VCaP (cell line): Measurements from ENCODE around the gene CYP20A1.
"Not testable (repeated sequence)": the region's sequence is repeated elsewhere in the genome, so short reads cannot be mapped to it uniquely, and the experiment has no call there.

ENCODE experiments used
- H3K27ac ChIP-seq: fragments of 450-650 bp; 2 replicates; pipeline ENCODE4 v1.5.1; 2017
- CTCF ChIP-seq: fragments of 450-650 bp; conservative IDR thresholded peaks from 2 replicates; pipeline ENCODE4 v1.5.1; 2017; ENCODE audit warnings: mild to moderate bottlenecking, moderate library complexity

Gene CYP20A1

DNA sequence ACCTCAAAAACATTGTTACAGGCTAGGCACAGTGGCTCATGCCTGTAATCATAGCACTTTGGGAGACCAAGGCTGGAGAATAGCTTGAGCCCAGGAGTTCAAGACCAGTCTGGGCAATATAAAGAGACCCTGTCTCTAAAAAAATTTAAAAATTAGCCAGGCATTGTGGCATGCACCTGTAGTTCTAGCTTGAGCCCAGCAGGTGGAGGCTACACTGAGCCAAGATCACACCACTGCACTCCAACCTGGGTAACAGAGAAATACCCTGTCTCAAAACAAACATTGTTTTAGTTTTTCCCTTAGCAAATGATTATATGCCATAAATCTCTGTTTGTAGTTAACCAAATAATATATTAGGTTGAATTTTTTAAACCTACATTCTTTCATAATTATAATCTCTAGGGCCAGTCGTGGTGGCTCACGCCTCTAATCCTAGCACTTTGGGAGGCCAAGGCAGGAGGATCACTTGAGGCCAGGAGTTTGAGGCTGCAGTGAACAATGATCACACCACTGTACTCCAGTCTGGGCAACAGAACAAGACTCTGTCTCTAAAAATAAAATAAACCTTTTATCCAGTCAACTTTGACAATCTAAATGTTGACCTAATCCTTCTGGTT lies 13.3 kb upstream of the CYP20A1 start:
- TF ChIP-seq CTCF, result peak; percentile 77
- no peak overlapping the region for H3K27ac ChIP-seq

DNA sequence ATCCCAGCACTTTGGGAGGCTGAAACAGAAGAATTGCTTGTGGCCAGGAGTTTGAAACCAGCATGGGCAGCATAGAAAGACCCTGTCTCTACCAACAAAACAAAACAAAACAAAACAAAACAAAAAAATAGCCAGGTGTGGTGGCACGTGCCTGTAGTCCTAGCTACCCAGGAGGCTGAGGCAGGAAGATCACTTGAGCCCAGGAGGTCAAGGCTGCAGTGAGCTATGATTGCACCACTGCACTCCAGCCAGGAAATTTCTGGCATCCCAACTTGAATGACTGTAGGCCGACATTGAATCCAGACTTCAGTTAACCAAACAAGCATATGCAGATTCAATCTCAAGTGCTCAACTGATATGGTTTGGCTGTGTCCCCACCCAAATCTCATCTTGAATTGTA lies 9.1 kb upstream of the CYP20A1 start:
- not testable (repeated sequence) for H3K27ac ChIP-seq

DNA sequence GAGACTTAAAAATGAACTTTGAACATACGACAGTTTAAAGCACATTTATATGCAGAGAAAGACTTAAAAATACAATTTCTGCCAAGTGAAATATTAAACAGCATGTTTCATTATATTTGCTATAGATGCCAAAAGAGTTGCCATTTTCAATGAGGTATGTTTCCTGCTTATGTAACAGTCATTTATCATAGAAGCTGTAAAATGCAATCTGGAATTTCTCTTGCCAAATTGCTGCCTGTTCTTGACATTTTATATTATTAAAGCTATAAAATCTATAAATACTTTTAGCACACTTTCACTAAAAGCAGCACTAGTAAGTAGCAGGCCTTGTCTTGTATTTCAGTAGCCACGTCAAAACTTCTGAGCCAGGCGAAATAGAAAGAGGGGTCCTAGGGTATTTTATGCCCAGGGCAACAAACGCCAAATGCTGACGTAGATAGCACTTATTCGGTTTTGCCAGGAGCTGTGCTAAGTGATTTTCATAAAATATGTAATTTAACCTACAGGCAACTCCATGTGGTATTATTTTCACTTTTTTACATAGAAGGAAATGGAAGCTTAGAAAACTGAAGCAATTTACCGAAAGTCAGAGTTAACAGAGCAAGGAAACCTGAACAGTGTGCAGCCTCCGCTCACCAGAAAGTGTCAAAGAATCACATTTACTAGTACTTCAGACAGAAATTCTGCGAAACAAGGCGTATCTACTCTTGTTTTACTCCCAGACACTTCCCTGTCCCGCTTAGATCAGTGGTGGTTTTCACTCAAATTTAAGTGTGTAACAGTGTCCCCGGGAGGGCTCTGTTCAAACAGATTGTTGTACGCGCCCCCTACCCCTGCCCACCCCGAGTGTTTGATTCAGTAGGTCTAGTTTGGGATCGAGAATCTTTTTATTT lies 1.2 kb upstream of the CYP20A1 start:
- peak overlapping the region; percentile 89 for H3K27ac ChIP-seq

DNA sequence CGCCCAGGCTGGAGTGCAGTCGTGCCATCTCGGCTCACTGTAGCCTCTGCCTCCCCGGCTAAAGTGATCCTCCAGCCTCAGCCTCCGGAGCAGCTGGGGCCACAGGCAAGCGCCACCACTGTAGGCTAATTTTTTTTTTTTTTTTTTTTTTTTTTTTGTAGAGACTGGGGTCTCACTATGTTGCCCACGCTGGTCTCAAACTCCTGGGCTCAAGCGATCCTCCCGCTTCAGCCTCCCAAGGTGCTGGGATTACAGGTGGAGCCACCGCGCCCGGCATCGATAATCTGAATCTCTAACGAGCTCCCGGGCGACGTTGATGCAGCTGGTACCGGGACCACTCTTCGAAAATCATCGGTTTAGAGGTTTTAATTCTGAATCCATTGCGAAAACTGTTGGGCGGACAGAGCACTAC lies 520 bp upstream of the CYP20A1 start:
- TF ChIP-seq CTCF, result no peak
- peak overlapping the region; percentile 89 for H3K27ac ChIP-seq

More for the DNA sequence above, 1.2 kb upstream of the CYP20A1 start:
- TF ChIP-seq CTCF, result no peak

DNA sequence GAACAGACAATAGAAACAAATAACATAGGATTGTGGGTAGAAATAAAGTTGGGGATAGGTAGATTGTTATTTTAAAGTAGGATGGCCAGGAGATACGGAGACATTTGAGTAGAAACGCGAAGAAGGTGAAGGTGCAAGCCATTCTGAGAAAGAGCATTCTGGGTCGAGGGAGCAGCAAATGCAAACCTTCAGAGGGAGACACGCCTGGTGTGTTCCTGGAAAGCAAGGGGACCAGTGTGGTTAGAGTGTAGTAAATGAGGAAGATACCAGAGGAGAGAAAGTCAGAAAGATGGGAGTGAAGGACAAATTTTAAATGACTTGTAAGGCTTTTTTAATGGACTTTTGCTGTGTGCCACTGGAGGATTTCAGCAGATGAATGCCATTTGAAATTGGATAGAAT lies 1.7 kb downstream of the CYP20A1 start:
- peak overlapping the region; percentile 89 for H3K27ac ChIP-seq
- no peak for TF ChIP-seq CTCF

DNA sequence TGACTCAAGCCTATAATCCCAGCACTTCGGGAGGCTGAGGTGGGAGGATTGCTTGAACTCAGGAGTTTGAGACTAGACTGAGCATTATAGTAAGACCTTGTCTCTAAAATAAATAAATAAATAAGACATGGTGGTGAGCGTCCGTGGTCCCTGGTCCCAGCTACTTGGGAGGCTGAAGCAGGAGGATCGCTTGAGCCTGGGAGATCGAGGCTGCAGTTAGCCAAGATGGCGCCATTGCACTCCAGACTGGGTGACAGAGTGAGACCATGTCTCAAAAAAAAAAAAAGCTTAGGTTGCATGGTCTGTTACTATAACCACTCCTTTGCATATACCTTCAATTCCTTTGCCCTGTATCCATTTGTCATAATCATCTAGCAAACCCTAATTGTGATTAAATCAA lies 3.7 kb downstream of the CYP20A1 start:
- no peak for TF ChIP-seq CTCF
- H3K27ac ChIP-seq, result no peak overlapping the region

- TF ChIP-seq CTCF, result no peak
- H3K27ac ChIP-seq, result no peak overlapping the region
Measured at GRCh38 chr2:203246646-203247045, 7.8 kb downstream of the CYP20A1 start.

GRCh38 chr2:203252818-203253217 lies 14.0 kb downstream of the CYP20A1 start:
- H3K27ac ChIP-seq, result no peak overlapping the region
- TF ChIP-seq CTCF, result no peak

- not testable (repeated sequence) for H3K27ac ChIP-seq
Measured at GRCh38 chr2:203253422-203254095, 14.7 kb downstream of the CYP20A1 start.
